Astrocyte (in vitro differentiated cells and primary cell): ENCODE measurements around the gene CALD1. TPM values are rescaled to one million over a fixed set of nuclear protein-coding genes. Genes with fewer than 3 reads are reported as not detected.

Experiments used
- DNase-seq: peaks from one replicate; pipeline ENCODE4 v3.0.0-alpha.2; 2010; ENCODE audit warnings: low read depth
- FAIRE-seq: peaks from 2 replicates; lab custom pipeline; 2011; peaks lifted over from hg19 to GRCh38; lab: Jason Lieb, UNC
- H2AFZ ChIP-seq: 2 replicates; pipeline ENCODE4 v1.6.0; 2012; ENCODE audit warnings: low read depth, low read length, inconsistent platforms
- H3K27ac ChIP-seq: 2 replicates; pipeline ENCODE4 v1.5.1; 2011; ENCODE audit warnings: low read depth, low read length, inconsistent platforms
- H3K27me3 ChIP-seq: 2 replicates; pipeline ENCODE4 v1.6.0; 2011; ENCODE audit warnings: low read length, inconsistent platforms; ENCODE audit not compliant: insufficient read depth
- H3K36me3 ChIP-seq: 2 replicates; pipeline ENCODE4 v1.5.1; 2011; ENCODE audit warnings: low read length, inconsistent platforms; ENCODE audit not compliant: insufficient read depth
- H3K4me1 ChIP-seq: 2 replicates; pipeline ENCODE4 v1.5.1; 2011; ENCODE audit warnings: low read length, inconsistent platforms; ENCODE audit not compliant: insufficient read depth
- H3K4me2 ChIP-seq: 2 replicates; pipeline ENCODE4 v1.6.0; 2012; ENCODE audit warnings: low read length, inconsistent platforms
- H3K4me3 ChIP-seq: 2 replicates; pipeline ENCODE4 v1.5.1; 2011; ENCODE audit warnings: low read depth, mild to moderate bottlenecking, low read length, inconsistent platforms; ENCODE audit not compliant: insufficient read depth
- H3K79me2 ChIP-seq: 2 replicates; pipeline ENCODE4 v1.6.0; 2012; ENCODE audit warnings: mild to moderate bottlenecking, low read length, inconsistent platforms; ENCODE audit not compliant: insufficient read depth
- H3K9ac ChIP-seq: 2 replicates; pipeline ENCODE4 v1.6.0; 2012; ENCODE audit warnings: mild to moderate bottlenecking, low read length, inconsistent platforms
- H3K9me3 ChIP-seq: 2 replicates; pipeline ENCODE4 v1.5.1; 2012; ENCODE audit warnings: low read depth, mild to moderate bottlenecking, low read length, inconsistent platforms; ENCODE audit not compliant: insufficient read depth
- H4K20me1 ChIP-seq: 2 replicates; pipeline ENCODE4 v1.6.0; 2012; ENCODE audit warnings: low read length, inconsistent platforms; ENCODE audit not compliant: insufficient read depth
- H3K27ac Mint-ChIP-seq: one replicate; pipeline ENCODE4 v1.8.0; 2021; ENCODE audit warnings: mild to moderate bottlenecking, mixed read lengths; ENCODE audit not compliant: unreplicated experiment
- H3K27me3 Mint-ChIP-seq: one replicate; pipeline ENCODE4 v1.8.0; 2021; ENCODE audit warnings: low read depth, mixed read lengths; ENCODE audit not compliant: unreplicated experiment
- H3K36me3 Mint-ChIP-seq: one replicate; pipeline ENCODE4 v1.8.0; 2021; ENCODE audit warnings: low read depth, mixed read lengths; ENCODE audit not compliant: unreplicated experiment
- H3K4me1 Mint-ChIP-seq: one replicate; pipeline ENCODE4 v1.8.0; 2021; ENCODE audit warnings: low read depth, mixed read lengths; ENCODE audit not compliant: unreplicated experiment
- H3K4me3 Mint-ChIP-seq: one replicate; pipeline ENCODE4 v1.8.0; 2021; ENCODE audit warnings: mild to moderate bottlenecking, moderate library complexity, mixed read lengths; ENCODE audit not compliant: unreplicated experiment
- H3K9me3 Mint-ChIP-seq: one replicate; pipeline ENCODE4 v1.8.0; 2021; ENCODE audit warnings: mild to moderate bottlenecking, mixed read lengths; ENCODE audit not compliant: unreplicated experiment
- CTCF ChIP-seq: IDR thresholded peaks from 2 replicates; pipeline ENCODE4 v1.5.1; 2011; ENCODE audit warnings: low read depth, mild to moderate bottlenecking, inconsistent platforms, low read length, moderate library complexity; ENCODE audit not compliant: insufficient read depth
- EZH2 ChIP-seq: IDR thresholded peaks from 2 replicates; pipeline ENCODE4 v1.6.1; 2012; ENCODE audit warnings: mild to moderate bottlenecking, low read length, inconsistent platforms; ENCODE audit not compliant: insufficient read depth
- total RNA-seq: library from RNA; stranded (reverse); gene quantifications from 2 replicates; pipeline ENCODE4 v1.2.1, GENCODE V29; 2021

Gene CALD1
- total RNA-seq, 1 donor from 2014 or later = 1,872 TPM

GRCh38 chr7:134773164-134773563 lies 6.3 kb upstream of the CALD1 start:
- no peak overlapping the region for H3K27ac Mint-ChIP-seq

GRCh38 chr7:134774119-134774518 lies 5.3 kb upstream of the CALD1 start:
- H3K36me3 ChIP-seq = no peaks in the 10 kb centered on the region
- no peaks in the 10 kb centered on the region for H4K20me1 ChIP-seq
- peaks cover 19% of the 10 kb centered on the region for H3K4me1 ChIP-seq
- TF ChIP-seq EZH2 (no peak), CTCF (no peak)
- no peaks in the 10 kb centered on the region for H3K9me3 ChIP-seq
- DNase-seq (no peak), FAIRE-seq (no peak)
- H3K4me3 ChIP-seq = no peak overlapping the region
- H3K79me2 ChIP-seq = no peaks in the 10 kb centered on the region
- no peak overlapping the region for H3K9ac ChIP-seq
- H3K27me3 Mint-ChIP-seq = no peaks in the 10 kb centered on the region
- H3K27ac Mint-ChIP-seq = no peak overlapping the region
- no peak overlapping the region for H2AFZ ChIP-seq
- H3K27me3 ChIP-seq = no peaks in the 10 kb centered on the region
- H3K4me2 ChIP-seq = no peak overlapping the region
- peaks cover 43% of the 10 kb centered on the region for H3K4me1 Mint-ChIP-seq
- peaks cover 2% of the 10 kb centered on the region for H3K36me3 Mint-ChIP-seq
- H3K4me3 Mint-ChIP-seq = peak overlapping the region; percentile 28
- no peak overlapping the region for H3K27ac ChIP-seq
- no peaks in the 10 kb centered on the region for H3K9me3 Mint-ChIP-seq

More at GRCh38 chr7:134773164-134773563, 6.3 kb upstream of the CALD1 start:
- no peak overlapping the region for H3K27ac ChIP-seq
- H2AFZ ChIP-seq = no peak overlapping the region
- no peak overlapping the region for H3K9ac ChIP-seq
- TF ChIP-seq EZH2 (no peak), CTCF (no peak)
- no peaks in the 10 kb centered on the region for H3K79me2 ChIP-seq
- H3K4me1 ChIP-seq = peaks cover 9% of the 10 kb centered on the region
- H3K27me3 Mint-ChIP-seq = no peaks in the 10 kb centered on the region
- H3K4me3 ChIP-seq = no peak overlapping the region
- H4K20me1 ChIP-seq = no peaks in the 10 kb centered on the region
- peaks cover 34% of the 10 kb centered on the region for H3K4me1 Mint-ChIP-seq
- no peaks in the 10 kb centered on the region for H3K9me3 Mint-ChIP-seq
- H3K36me3 ChIP-seq = no peaks in the 10 kb centered on the region
- no peaks in the 10 kb centered on the region for H3K27me3 ChIP-seq
- H3K36me3 Mint-ChIP-seq = peaks cover 4% of the 10 kb centered on the region
- no peak for DNase-seq
- no peak overlapping the region for H3K4me3 Mint-ChIP-seq
- H3K4me2 ChIP-seq = no peak overlapping the region
- FAIRE-seq = no peak
- no peaks in the 10 kb centered on the region for H3K9me3 ChIP-seq

GRCh38 chr7:134777470-134777869 lies 2.0 kb upstream of the CALD1 start:
- H3K4me3 Mint-ChIP-seq = peak overlapping the region; percentile 52
- peaks cover 30% of the 10 kb centered on the region for H3K79me2 ChIP-seq
- peaks cover 26% of the 10 kb centered on the region for H3K36me3 Mint-ChIP-seq
- H3K4me1 Mint-ChIP-seq = peaks cover 25% of the 10 kb centered on the region
- no peaks in the 10 kb centered on the region for H3K27me3 Mint-ChIP-seq
- peaks cover under 1% of the 10 kb centered on the region for H3K36me3 ChIP-seq
- no peaks in the 10 kb centered on the region for H3K9me3 ChIP-seq
- FAIRE-seq (no peak), DNase-seq (no peak)
- no peak overlapping the region for H3K27ac Mint-ChIP-seq
- no peaks in the 10 kb centered on the region for H3K9me3 Mint-ChIP-seq
- H3K4me3 ChIP-seq = no peak overlapping the region
- H3K4me1 ChIP-seq = peaks cover 25% of the 10 kb centered on the region
- no peak overlapping the region for H2AFZ ChIP-seq
- H3K27me3 ChIP-seq = no peaks in the 10 kb centered on the region
- TF ChIP-seq CTCF (no peak), EZH2 (no peak)
- peak overlapping the region; percentile 99 for H3K9ac ChIP-seq
- H3K4me2 ChIP-seq = peak overlapping the region; percentile 96
- peak overlapping the region; percentile 78 for H3K27ac ChIP-seq
- peaks cover 28% of the 10 kb centered on the region for H4K20me1 ChIP-seq
